Progenitor cell of endocrine pancreas (in vitro differentiated cells): ENCODE data around the gene CDKL5. TPM values are rescaled to one million over a fixed set of nuclear protein-coding genes. Genes with fewer than 3 reads are reported as not detected.

ENCODE experiments used
- DNase-seq: peaks from one replicate; pipeline ENCODE4 v3.0.0; 2021; ENCODE audit warnings: low spot score; ENCODE audit not compliant: unreplicated experiment
- H3K27ac Mint-ChIP-seq: 2 replicates; pipeline ENCODE4 v1.8.0; 2021; ENCODE audit warnings: mild to moderate bottlenecking, moderate library complexity, mixed read lengths
- H3K27me3 Mint-ChIP-seq: 2 replicates; pipeline ENCODE4 v1.8.0; 2021; ENCODE audit warnings: mixed read lengths
- H3K36me3 Mint-ChIP-seq: 2 replicates; pipeline ENCODE4 v1.8.0; 2022; ENCODE audit warnings: mixed read lengths; ENCODE audit not compliant: insufficient read depth
- H3K4me1 Mint-ChIP-seq: 2 replicates; pipeline ENCODE4 v1.8.0; 2021; ENCODE audit warnings: low read depth, mixed read lengths
- H3K4me3 Mint-ChIP-seq: 2 replicates; pipeline ENCODE4 v1.8.0; 2021; ENCODE audit warnings: low read depth, mild to moderate bottlenecking, moderate library complexity, mixed read lengths
- H3K9me3 Mint-ChIP-seq: 2 replicates; pipeline ENCODE4 v1.8.0; 2021; ENCODE audit warnings: low read depth, mixed read lengths
- CTCF ChIP-seq: fragments of 200-600 bp; sonication (generic); IDR thresholded peaks from one replicate; pipeline ENCODE4 v1.5.0; 2021; ENCODE audit warnings: antibody characterized with exemption, mild to moderate bottlenecking; ENCODE audit not compliant: unreplicated experiment
- total RNA-seq: library from RNA; stranded (reverse); gene quantifications from 2 replicates; pipeline ENCODE4 v1.2.1, GENCODE V29; 2021

CDKL5 gene
- total RNA-seq, 1 donor from 2014 or later, result 21.9 TPM

- TF ChIP-seq CTCF, result no peak
- peaks cover 15% of the 10 kb centered on the region for H3K9me3 Mint-ChIP-seq
- no peaks in the 10 kb centered on the region for H3K27me3 Mint-ChIP-seq
- H3K27ac Mint-ChIP-seq, result no peak overlapping the region
- H3K4me3 Mint-ChIP-seq, result no peak overlapping the region
- no peak for DNase-seq
- peaks cover 1% of the 10 kb centered on the region for H3K4me1 Mint-ChIP-seq
- H3K36me3 Mint-ChIP-seq, result no peaks in the 10 kb centered on the region
Observed at GRCh38 chrX:18401848-18402213, 23.6 kb upstream of the CDKL5 start.

GRCh38 chrX:18406531-18407266 is 18.7 kb upstream of the CDKL5 start:
- no peaks in the 10 kb centered on the region for H3K27me3 Mint-ChIP-seq

GRCh38 chrX:18410038-18410437 is 15.4 kb upstream of the CDKL5 start:
- H3K4me3 Mint-ChIP-seq, result no peak overlapping the region
- DNase-seq, result no peak
- no peak overlapping the region for H3K27ac Mint-ChIP-seq
- no peaks in the 10 kb centered on the region for H3K9me3 Mint-ChIP-seq
- H3K4me1 Mint-ChIP-seq, result no peaks in the 10 kb centered on the region
- no peaks in the 10 kb centered on the region for H3K27me3 Mint-ChIP-seq
- TF ChIP-seq CTCF, result peak; percentile 49
- H3K36me3 Mint-ChIP-seq, result no peaks in the 10 kb centered on the region

More at GRCh38 chrX:18406531-18407266, 18.7 kb upstream of the CDKL5 start:
- H3K27ac Mint-ChIP-seq, result no peak overlapping the region
- no peak overlapping the region for H3K4me3 Mint-ChIP-seq
- no peaks in the 10 kb centered on the region for H3K4me1 Mint-ChIP-seq
- peaks cover 10% of the 10 kb centered on the region for H3K9me3 Mint-ChIP-seq
- TF ChIP-seq CTCF, result no peak
- no peak for DNase-seq
- no peaks in the 10 kb centered on the region for H3K36me3 Mint-ChIP-seq

GRCh38 chrX:18415386-18415785 is 10.0 kb upstream of the CDKL5 start:
- no peaks in the 10 kb centered on the region for H3K36me3 Mint-ChIP-seq
- peaks cover 8% of the 10 kb centered on the region for H3K9me3 Mint-ChIP-seq
- no peaks in the 10 kb centered on the region for H3K4me1 Mint-ChIP-seq
- TF ChIP-seq CTCF, result no peak
- H3K27me3 Mint-ChIP-seq, result no peaks in the 10 kb centered on the region
- no peak overlapping the region for H3K4me3 Mint-ChIP-seq
- no peak for DNase-seq
- no peak overlapping the region for H3K27ac Mint-ChIP-seq

GRCh38 chrX:18422325-18422724 is 3.1 kb upstream of the CDKL5 start:
- no peak for DNase-seq
- no peaks in the 10 kb centered on the region for H3K27me3 Mint-ChIP-seq
- H3K9me3 Mint-ChIP-seq, result peaks cover 7% of the 10 kb centered on the region
- no peaks in the 10 kb centered on the region for H3K36me3 Mint-ChIP-seq
- no peak overlapping the region for H3K27ac Mint-ChIP-seq
- no peak for TF ChIP-seq CTCF
- peaks cover 9% of the 10 kb centered on the region for H3K4me1 Mint-ChIP-seq
- no peak overlapping the region for H3K4me3 Mint-ChIP-seq
